Measurements from ENCODE around the gene RMND1.
"Not testable (repeated sequence)": the region's sequence is repeated elsewhere in the genome, so short reads cannot be mapped to it uniquely, and the experiment has no call there.

- TF ChIP-seq SMAD3 (CRISPR knock-in tag; IDR thresholded peaks at IDR 0.05); POLR2A (IDR thresholded peaks at IDR 0.05; ENCODE audit: insufficient read depth in 1 of 2, low read depth in 2 of 2, low read length in 2 of 2); DPF2 (CRISPR knock-in tag; IDR thresholded peaks at IDR 0.05; ENCODE audit: borderline replicate concordance, low read depth); TGIF2 (CRISPR knock-in tag; IDR thresholded peaks at IDR 0.05); CREM (IDR thresholded peaks at IDR 0.05); CREM (CRISPR knock-in tag; IDR thresholded peaks at IDR 0.05); FOSL2 (CRISPR knock-in tag; IDR thresholded peaks at IDR 0.05); DRAP1 (CRISPR knock-in tag; IDR thresholded peaks at IDR 0.05); TBL1XR1 (IDR thresholded peaks at IDR 0.05; ENCODE audit: borderline replicate concordance, low read length, partially characterized antibody); POLR2AphosphoS5 (IDR thresholded peaks at IDR 0.05; ENCODE audit: low read depth, low read length); NCOR1 (IDR thresholded peaks at IDR 0.05; ENCODE audit: borderline replicate concordance, low read length); PREB (CRISPR knock-in tag; IDR thresholded peaks at IDR 0.05); ZNF513 (CRISPR knock-in tag; conservative IDR thresholded peaks at IDR 0.05); MXI1 (IDR thresholded peaks at IDR 0.05; ENCODE audit: borderline replicate concordance, low read depth, low read length); EZH2 (conservative IDR thresholded peaks at IDR 0.05; ENCODE audit: low read depth, low read length): not testable (repeated sequence)
These were observed 69.3 kb downstream of the RMND1 start for GRCh38 chr6:151382631-151383030.

All from HepG2 (cell line).